T-cell (primary cell): ENCODE results near the gene PPP1R7. TPM values are rescaled to one million over a fixed set of nuclear protein-coding genes. Genes with fewer than 3 reads are reported as not detected.

Experiments used
- ATAC-seq, 4 experiments: fragments of 200-7000 bp in 3 of 4; fragments of 150-1000 bp in 1 of 4; cut with Tn5 transposase; replicated peaks in 1 of 4; 1 replicate in 3 of 4; 2 replicates in 1 of 4; pipeline ENCODE4 v1.10.0; 2021; ENCODE audit warnings: moderate library complexity in 3 of 4, mild to moderate bottlenecking in 2 of 4, moderate number of reproducible peaks in 1 of 4
- CTCF ChIA-PET, 2 donors: fragments of 300-600 bp; sonication (Branson Sonifier 250); formaldehyde crosslinking; loops; one replicate each; lab custom pipeline; 2022; ENCODE audit warnings: antibody characterized with exemption in 2 of 2; lab: Charles Lee
- POLR2A ChIA-PET, 2 donors: fragments of 300-600 bp; sonication (Branson Sonifier 250); formaldehyde crosslinking; loops; one replicate each; lab custom pipeline; 2022; ENCODE audit warnings: antibody characterized with exemption in 2 of 2; lab: Charles Lee
- DNase-seq, 35 experiments: peaks; one replicate each; pipeline versions ENCODE4 v3.0.0 to v3.0.0-alpha.2; 2013 to 2023
- H3K27ac ChIP-seq: one replicate; pipeline ENCODE4 v1.5.1; 2013; ENCODE audit warnings: low read length
- H3K27me3 ChIP-seq, 2 experiments: replicated peaks in 1 of 2; 1 replicate in 1 of 2; 2 replicates in 1 of 2; pipeline versions ENCODE4 v1.6.1 to v1.7.0; 2013; ENCODE audit warnings: low read length in 1 of 2, mixed read lengths in 1 of 2; ENCODE audit not compliant: control insufficient read depth in 2 of 2, insufficient read depth in 2 of 2; ENCODE audit errors: extremely low read depth in 1 of 2
- H3K36me3 ChIP-seq, 2 donors: 1 replicate in 1 of 2; 2 replicates in 1 of 2; pipeline versions ENCODE4 v1.6.1 to v1.7.0; 2013; ENCODE audit warnings: low read length in 1 of 2; ENCODE audit not compliant: control insufficient read depth in 2 of 2, insufficient read depth in 1 of 2; ENCODE audit errors: extremely low read depth in 1 of 2
- H3K4me1 ChIP-seq, 2 experiments: 1 replicate in 1 of 2; 2 replicates in 1 of 2; pipeline versions ENCODE4 v1.6.1 to v1.7.0; 2013; ENCODE audit warnings: low read length in 2 of 2, mixed read lengths in 1 of 2; ENCODE audit not compliant: insufficient read depth in 2 of 2, control insufficient read depth in 1 of 2; ENCODE audit errors: extremely low read depth in 1 of 2
- H3K4me3 ChIP-seq, 2 donors: 1 replicate in 1 of 2; 2 replicates in 1 of 2; pipeline versions ENCODE4 v1.5.1 to v1.7.0; 2013; ENCODE audit warnings: mild to moderate bottlenecking in 2 of 2, low read length in 1 of 2, moderate library complexity in 1 of 2; ENCODE audit not compliant: control insufficient read depth in 1 of 2; ENCODE audit errors: extremely low read depth in 1 of 2
- H3K9me3 ChIP-seq: 2 replicates; pipeline ENCODE4 v1.7.0; 2013
- H3K27ac Mint-ChIP-seq, 2 donors: one replicate each; pipeline ENCODE4 v1.8.0; 2020 to 2021; ENCODE audit warnings: mild to moderate bottlenecking in 2 of 2, mixed read lengths in 2 of 2
- H3K27me3 Mint-ChIP-seq, 2 donors: one replicate each; pipeline ENCODE4 v1.8.0; 2021 to 2022; ENCODE audit warnings: mixed read lengths in 2 of 2
- H3K36me3 Mint-ChIP-seq: one replicate; pipeline ENCODE4 v1.8.0; 2021; ENCODE audit warnings: mixed read lengths
- H3K4me1 Mint-ChIP-seq, 3 donors: one replicate each; pipeline ENCODE4 v1.8.0; 2020 to 2022; ENCODE audit warnings: mixed read lengths in 3 of 3, mild to moderate bottlenecking in 1 of 3
- H3K4me3 Mint-ChIP-seq, 3 donors: one replicate each; pipeline ENCODE4 v1.8.0; 2020 to 2022; ENCODE audit warnings: mild to moderate bottlenecking in 3 of 3, mixed read lengths in 3 of 3, moderate library complexity in 3 of 3
- H3K9me3 Mint-ChIP-seq, 3 donors: one replicate each; pipeline ENCODE4 v1.8.0; 2020 to 2022; ENCODE audit warnings: mixed read lengths in 3 of 3
- WGBS: methylation state at CpG from one replicate; pipeline ENCODE4 v1.1.5; 2013; ENCODE audit warnings: missing lambda C conversion rate; ENCODE audit not compliant: insufficient coverage; 5-methylcytosine and 5-hydroxymethylcytosine counted together
- total RNA-seq, 35 experiments: library from RNA in 6 of 35; stranded (reverse) in 6 of 35; fragments of 120-200 nt in 1 of 35; gene quantifications; one replicate each; pipeline versions ENCODE4 v1.2.1 to v1.2.4 and lab custom pipeline; 2013 to 2026

Gene PPP1R7
- total RNA-seq, 5 donors from 2014 or later (not counting 1 experiment from before 2014, with no cell fraction given), result 46.6 to 61.2 (median 53.8) TPM

DNA sequence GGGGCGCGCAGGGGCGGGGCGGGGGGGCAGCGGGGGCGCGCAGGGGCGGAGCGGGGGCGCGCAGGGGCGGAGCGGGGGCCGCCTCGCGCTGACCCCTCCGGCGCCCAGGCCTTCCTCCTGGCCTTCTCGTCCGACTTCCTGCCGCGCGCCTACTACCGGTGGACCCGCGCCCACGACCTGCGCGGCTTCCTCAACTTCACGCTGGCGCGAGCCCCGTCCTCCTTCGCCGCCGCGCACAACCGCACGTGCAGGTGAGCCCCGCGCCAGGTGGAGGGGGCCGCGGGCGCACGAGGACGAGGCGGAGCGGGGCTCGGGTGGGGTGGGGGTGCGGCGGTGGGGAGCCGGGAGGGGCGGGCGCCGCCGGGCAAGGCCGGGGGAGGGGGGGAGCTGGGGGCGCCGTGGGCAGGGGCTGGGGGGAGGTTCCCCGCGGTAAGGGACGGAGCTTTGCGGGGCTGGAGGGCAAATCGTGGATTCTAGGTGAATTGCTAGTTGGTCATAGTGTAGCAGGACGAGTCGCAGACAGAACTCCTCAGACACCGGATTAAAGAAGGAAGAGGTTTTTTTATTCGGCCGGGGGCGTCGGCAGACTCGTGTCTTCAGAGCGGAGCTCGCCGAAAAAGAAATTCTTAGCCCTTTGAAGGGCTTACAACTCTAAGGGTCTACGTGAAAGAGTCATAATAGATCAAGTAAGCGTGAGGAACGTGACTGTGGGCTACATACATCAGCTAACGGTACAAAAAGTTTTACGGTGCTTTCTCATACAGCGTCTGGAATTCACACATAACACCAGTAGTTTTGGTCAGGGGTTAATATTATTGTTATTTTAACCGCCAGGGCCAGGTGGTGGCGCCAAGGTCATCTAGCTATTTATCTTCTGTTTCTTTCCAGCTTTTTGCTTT lies 68.1 kb downstream of the PPP1R7 start:
- Histone ChIP-seq H3K27me3 (peaks cover 4 to 14% of the 10 kb centered on the region in 2 experiments), H3K4me3 (peak overlapping the region; percentile 44 to 51), H3K4me1 (peaks cover 0 to 13% of the 10 kb centered on the region in 2 experiments), H3K27ac (no peak overlapping the region), H3K9me3 (no peaks in the 10 kb centered on the region), H3K36me3 (no peaks in the 10 kb centered on the region)
- ChIA-PET CTCF (interaction anchor here in 1 of 2 donors (0.6 to 0.9 kb wide), 2 partner anchors 68 to 69 kb away, joined by 3 to 6 read pairs; partner anchors contain the start of genes PASK and PPP1R7), POLR2A (no interaction called here)
- H3K9me3 Mint-ChIP-seq, result no peaks in the 10 kb centered on the region
- H3K27me3 Mint-ChIP-seq, result no peaks in the 10 kb centered on the region
- H3K36me3 Mint-ChIP-seq, result no peaks in the 10 kb centered on the region
- H3K4me1 Mint-ChIP-seq, result peaks cover 12 to 14% (median 14%) of the 10 kb centered on the region in 3 donors
- peak overlapping the region; percentile 78 to 90 (median 85) for H3K4me3 Mint-ChIP-seq
- WGBS, result 2% methylated on average over 41 of the region's 83 CpGs
- ATAC-seq (peak; percentile 52 to 64 (median 58)), DNase-seq (peak in 30 of 35 experiments; percentile 10 to 66 (median 30))
- H3K27ac Mint-ChIP-seq, result peak overlapping the region; percentile 19 to 57

DNA sequence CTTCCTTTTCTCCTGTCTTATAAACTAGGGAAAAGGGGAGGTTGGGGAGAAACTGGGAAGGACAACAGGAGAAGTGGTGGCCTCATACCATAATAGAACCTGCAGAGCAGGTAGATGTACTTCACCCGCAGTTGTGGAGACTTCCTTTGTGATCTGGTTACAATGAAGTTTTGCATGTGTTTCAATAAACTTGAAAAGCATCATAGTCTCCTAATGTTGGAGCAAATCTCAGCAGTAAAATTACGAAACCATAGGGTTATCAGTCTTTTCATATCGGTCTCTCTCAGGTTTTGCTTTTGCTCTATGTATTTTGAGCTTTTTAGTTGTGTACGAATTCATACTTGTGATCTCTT lies 68.7 kb downstream of the PPP1R7 start:
- no peak for ATAC-seq

DNA sequence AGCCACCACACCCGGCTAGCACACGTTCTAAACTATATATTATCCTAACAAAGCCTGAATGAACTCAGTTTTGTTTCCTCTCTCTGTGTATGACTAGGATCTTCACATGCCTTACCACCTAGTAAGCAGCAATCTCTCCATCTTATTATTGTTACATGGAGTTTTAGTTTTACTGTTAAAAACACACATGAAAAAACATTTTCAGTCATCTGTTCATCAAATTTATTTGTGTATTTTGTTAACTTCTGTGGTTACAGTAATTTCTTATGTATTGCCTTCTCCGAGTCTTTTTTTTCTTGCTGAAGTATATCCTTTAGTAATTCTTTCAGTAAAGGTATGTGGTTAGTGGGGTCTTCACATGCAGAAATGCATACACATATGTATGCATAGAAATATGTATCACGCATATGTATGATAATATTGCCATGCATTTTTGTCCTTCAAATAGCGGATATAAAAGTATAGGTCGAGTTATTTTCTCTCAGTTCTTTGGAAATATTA lies 69.6 kb downstream of the PPP1R7 start:
- H3K27me3 ChIP-seq, result peaks cover 4 to 17% of the 10 kb centered on the region in 2 experiments
- no peak overlapping the region for H3K27ac ChIP-seq
- CTCF ChIA-PET, result no interaction called here
- peaks cover 0 to 16% of the 10 kb centered on the region in 2 experiments for H3K4me1 ChIP-seq
- WGBS, result 92% methylated on average over 3 of the region's 6 CpGs
- H3K36me3 Mint-ChIP-seq, result no peaks in the 10 kb centered on the region
- no peaks in the 10 kb centered on the region for H3K9me3 Mint-ChIP-seq
- no peaks in the 10 kb centered on the region for H3K36me3 ChIP-seq
- no peak for ATAC-seq
- H3K4me1 Mint-ChIP-seq, result peaks cover 14 to 17% (median 14%) of the 10 kb centered on the region in 3 donors
- DNase-seq, result no peak
- H3K27me3 Mint-ChIP-seq, result no peaks in the 10 kb centered on the region
- peak overlapping the region in 1 of 3 donors; percentile 90 for H3K4me3 Mint-ChIP-seq
- H3K4me3 ChIP-seq, result no peak overlapping the region
- H3K27ac Mint-ChIP-seq, result no peak overlapping the region
- POLR2A ChIA-PET, result no interaction called here
- H3K9me3 ChIP-seq, result no peaks in the 10 kb centered on the region

More for the DNA sequence above, 68.7 kb downstream of the PPP1R7 start:
- CTCF ChIA-PET, result interaction anchor here in 1 of 2 donors (0.6 to 0.9 kb wide), 5 partner anchors 69 to 515 kb away, joined by 3 to 6 read pairs (median 3); partner anchors contain the start of genes D2HGDH, PASK and PPP1R7
- peak overlapping the region in 1 of 2 donors; percentile 44 for H3K4me3 ChIP-seq
- POLR2A ChIA-PET, result no interaction called here
- Mint-ChIP-seq H3K4me3 (peak overlapping the region; percentile 78 to 90 (median 85)), H3K4me1 (peaks cover 12 to 14% (median 14%) of the 10 kb centered on the region in 3 donors), H3K9me3 (no peaks in the 10 kb centered on the region), H3K27me3 (no peaks in the 10 kb centered on the region), H3K36me3 (no peaks in the 10 kb centered on the region), H3K27ac (no peak overlapping the region)
- no peaks in the 10 kb centered on the region for H3K9me3 ChIP-seq
- no peak overlapping the region for H3K27ac ChIP-seq
- no peak for DNase-seq
- H3K27me3 ChIP-seq, result peaks cover 4 to 17% of the 10 kb centered on the region in 2 experiments
- no peaks in the 10 kb centered on the region for H3K36me3 ChIP-seq
- WGBS, result 0% methylated on average over 1 of the region's 4 CpGs
- H3K4me1 ChIP-seq, result peaks cover 0 to 16% of the 10 kb centered on the region in 2 experiments

DNA sequence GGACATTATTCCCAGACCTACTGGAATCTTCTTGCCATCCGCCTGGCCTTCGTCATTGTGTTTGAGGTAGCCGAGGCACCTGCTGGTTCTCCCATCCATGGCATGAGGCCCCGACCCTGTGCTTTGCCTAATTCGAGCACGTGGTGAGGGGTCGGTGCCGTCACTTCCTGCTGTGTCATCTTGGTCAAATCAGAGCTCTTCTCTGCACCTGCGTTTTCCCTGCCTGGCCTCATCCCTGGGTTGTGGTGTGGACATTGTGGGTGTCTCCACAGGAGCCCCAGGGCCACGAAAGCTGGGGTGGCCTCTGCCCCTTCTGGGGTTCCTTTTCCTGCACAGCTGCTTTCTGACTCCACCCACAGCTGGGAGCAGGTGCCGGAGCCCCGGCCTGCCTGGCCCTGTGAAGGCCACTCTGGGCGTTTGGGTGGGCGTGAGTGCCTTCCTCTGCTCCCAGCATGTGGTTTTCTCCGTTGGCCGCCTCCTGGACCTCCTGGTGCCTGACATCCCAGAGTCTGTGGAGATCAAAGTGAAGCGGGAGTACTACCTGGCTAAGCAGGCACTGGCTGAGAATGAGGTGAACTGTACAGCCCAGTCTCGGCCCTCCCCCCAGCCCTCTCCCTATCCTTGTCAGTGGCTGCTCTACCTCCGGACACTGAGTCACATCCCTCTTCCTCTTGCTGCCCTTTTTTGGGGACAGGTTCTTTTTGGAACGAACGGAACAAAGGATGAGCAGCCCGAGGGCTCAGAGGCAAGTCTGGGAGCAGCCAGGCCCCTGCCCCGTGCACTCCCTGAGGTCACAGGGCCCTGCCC lies 73.1 kb downstream of the PPP1R7 start:
- peaks cover 9 to 15% (median 12%) of the 10 kb centered on the region in 3 donors for H3K4me1 Mint-ChIP-seq
- peaks cover 16% of the 10 kb centered on the region for H3K36me3 Mint-ChIP-seq
- DNase-seq (no peak), ATAC-seq (peak in 1 of 4 experiments; percentile 28)
- H3K27me3 ChIP-seq, result peaks cover 4 to 17% of the 10 kb centered on the region in 2 experiments
- H3K27me3 Mint-ChIP-seq, result no peaks in the 10 kb centered on the region
- peaks cover 10 to 11% of the 10 kb centered on the region in 2 donors for H3K36me3 ChIP-seq
- 64% methylated on average over 17 of the region's 23 CpGs for WGBS
- no peaks in the 10 kb centered on the region for H3K9me3 ChIP-seq
- POLR2A ChIA-PET, result interaction anchor here in 1 of 2 donors (0.5 kb wide), 2 partner anchors 483 to 492 kb away, joined by 3 to 4 read pairs; no protein-coding TSS in a partner anchor
- H3K4me1 ChIP-seq, result peaks cover 0 to 11% of the 10 kb centered on the region in 2 experiments
- H3K9me3 Mint-ChIP-seq, result no peaks in the 10 kb centered on the region
- H3K4me3 ChIP-seq, result no peak overlapping the region
- H3K27ac ChIP-seq, result no peak overlapping the region
- H3K4me3 Mint-ChIP-seq, result no peak overlapping the region
- CTCF ChIA-PET, result no interaction called here
- no peak overlapping the region for H3K27ac Mint-ChIP-seq

- H3K4me1 Mint-ChIP-seq, result peaks cover 1 to 6% (median 4%) of the 10 kb centered on the region in 3 donors
- peaks cover 3 to 17% of the 10 kb centered on the region in 2 experiments for H3K27me3 ChIP-seq
- H3K4me3 Mint-ChIP-seq, result no peak overlapping the region
- no peaks in the 10 kb centered on the region for H3K9me3 Mint-ChIP-seq
- H3K27ac ChIP-seq, result no peak overlapping the region
- H3K27ac Mint-ChIP-seq, result no peak overlapping the region
- H3K4me3 ChIP-seq, result no peak overlapping the region
- ChIA-PET CTCF (no interaction called here), POLR2A (interaction anchor here in 1 of 2 donors (0.5 kb wide), 1 partner anchor 491 kb away, joined by 4 read pairs; no protein-coding TSS in a partner anchor)
- WGBS, result 83% methylated on average over 26 of the region's 26 CpGs
- H3K27me3 Mint-ChIP-seq, result no peaks in the 10 kb centered on the region
- H3K9me3 ChIP-seq, result no peaks in the 10 kb centered on the region
- peaks cover 10 to 19% of the 10 kb centered on the region in 2 donors for H3K36me3 ChIP-seq
- ATAC-seq, result no peak
- H3K36me3 Mint-ChIP-seq, result peaks cover 19% of the 10 kb centered on the region
- H3K4me1 ChIP-seq, result peaks cover 0 to 5% of the 10 kb centered on the region in 2 experiments
- DNase-seq, result no peak
These were observed 74.0 kb downstream of the PPP1R7 start for GRCh38 chr2:241224018-241224850.
